HepG2 (cell line): Measurements from ENCODE around the gene DDAH2. TPM values are rescaled to one million over a fixed set of nuclear protein-coding genes. Genes with fewer than 3 reads are reported as not detected.

Source experiments
- BHLHE40 ChIP-seq: IDR thresholded peaks from 2 replicates; pipeline ENCODE4 v1.6.1; 2011; ENCODE audit warnings: low read length, improper control_type of control experiment
- FOXA3 ChIP-seq: IDR thresholded peaks from 2 replicates; pipeline ENCODE4 v1.6.1; 2016; ENCODE audit warnings: missing genetic modification reagents, missing compliant biosample characterization
- NFATC3 ChIP-seq: sonication (generic); formaldehyde crosslinking; IDR thresholded peaks from 2 replicates; pipeline ENCODE4 v1.5.1; 2020; ENCODE audit warnings: mild to moderate bottlenecking, missing genetic modification reagents
- NFRKB ChIP-seq: fragments of 450-650 bp; IDR thresholded peaks from 2 replicates; pipeline ENCODE4 v1.6.1; 2017
- SOX13 ChIP-seq, 3 experiments: fragments of 450-650 bp in 1 of 3; sonication (generic) in 1 of 3; formaldehyde crosslinking in 1 of 3; IDR thresholded peaks in 2 of 3; conservative IDR thresholded peaks in 1 of 3; 2 replicates each; pipeline versions ENCODE4 v1.5.0 to v1.6.1; 2016 to 2020; ENCODE audit warnings: antibody characterized with exemption in 1 of 3, mild to moderate bottlenecking in 1 of 3, missing compliant biosample characterization in 1 of 3, missing genetic modification reagents in 1 of 3, moderate library complexity in 1 of 3
- SP2 ChIP-seq: sonication (generic); formaldehyde crosslinking; IDR thresholded peaks from 2 replicates; pipeline ENCODE4 v1.5.1; 2020; ENCODE audit warnings: mild to moderate bottlenecking, missing genetic modification reagents
- SRSF1 ChIP-seq: fragments of 200-400 bp; formaldehyde crosslinking; optimal IDR thresholded peaks from 2 replicates; pipeline ENCODE3; 2017; ENCODE audit warnings: mild to moderate bottlenecking, low read depth, low read length, moderate library complexity
- ZNF3 ChIP-seq: IDR thresholded peaks from 2 replicates; pipeline ENCODE4 v1.7.0; 2017; ENCODE audit warnings: inconsistent platforms
- ZNF501 ChIP-seq: sonication (generic); formaldehyde crosslinking; IDR thresholded peaks from 2 replicates; pipeline ENCODE4 v1.5.1; 2020; ENCODE audit warnings: mild to moderate bottlenecking, moderate library complexity, missing genetic modification reagents
- ZNF562 ChIP-seq: sonication (generic); formaldehyde crosslinking; IDR thresholded peaks from 2 replicates; pipeline ENCODE4 v1.8.0; 2022; ENCODE audit warnings: missing genetic modification reagents, borderline replicate concordance
- ZNF720 ChIP-seq: sonication (generic); formaldehyde crosslinking; IDR thresholded peaks from 2 replicates; pipeline ENCODE4 v1.4.0; 2020; ENCODE audit warnings: missing genetic modification reagents
- polyA plus RNA-seq, 8 experiments: library from polyadenylated mRNA; depleted of rRNA in 3 of 8; stranded (reverse) in 7 of 8; unstranded in 1 of 8; fragments of >200 nt; fragmentation: Illumina TruSeq in 4 of 8; extraction: Trizol in 4 of 8; gene quantifications; 2 replicates each; pipeline versions ENCODE4 v1.2.1 to v1.2.3, GENCODE V29; 2011 to 2016; ENCODE audit warnings: low read depth in 4 of 8, missing spikeins in 1 of 8, mixed read lengths in 1 of 8; ENCODE audit not compliant: insufficient read depth in 1 of 8
- total RNA-seq, 5 experiments: library from RNA; depleted of rRNA; stranded (reverse); fragments of >200 nt; fragmentation: Illumina TruSeq; extraction: Trizol; gene quantifications; 2 replicates each; pipeline ENCODE4 v1.2.3, GENCODE V29; 2016; ENCODE audit warnings: low read depth in 1 of 5
- TF ChIP-seq, protein P1 (sequence below): sonication (generic); formaldehyde crosslinking; IDR thresholded peaks from 2 replicates; pipeline ENCODE4 v1.4.0; 2020; ENCODE audit warnings: missing genetic modification reagents
- TF ChIP-seq, protein P2 (sequence below): IDR thresholded peaks from 2 replicates; pipeline ENCODE4 v1.6.1; 2012; ENCODE audit warnings: low read depth, low read length, improper control_type of control experiment
- TF ChIP-seq, protein P3 (sequence below): sonication (generic); formaldehyde crosslinking; IDR thresholded peaks from 2 replicates; pipeline ENCODE4 v1.5.0; 2020; ENCODE audit warnings: mild to moderate bottlenecking, missing genetic modification reagents, borderline replicate concordance
- TF ChIP-seq, protein P4 (sequence below): sonication (generic); formaldehyde crosslinking; IDR thresholded peaks from 2 replicates; pipeline ENCODE4 v1.8.1; 2023; ENCODE audit warnings: mild to moderate bottlenecking, missing genetic modification reagents

Gene DDAH2
- total and polyA plus RNA-seq, 2 of the 13 experiments (the other 11 are each of a cell fraction or from before 2014, with no cell fraction given) = 16.4 to 21.1 TPM

DNA sequence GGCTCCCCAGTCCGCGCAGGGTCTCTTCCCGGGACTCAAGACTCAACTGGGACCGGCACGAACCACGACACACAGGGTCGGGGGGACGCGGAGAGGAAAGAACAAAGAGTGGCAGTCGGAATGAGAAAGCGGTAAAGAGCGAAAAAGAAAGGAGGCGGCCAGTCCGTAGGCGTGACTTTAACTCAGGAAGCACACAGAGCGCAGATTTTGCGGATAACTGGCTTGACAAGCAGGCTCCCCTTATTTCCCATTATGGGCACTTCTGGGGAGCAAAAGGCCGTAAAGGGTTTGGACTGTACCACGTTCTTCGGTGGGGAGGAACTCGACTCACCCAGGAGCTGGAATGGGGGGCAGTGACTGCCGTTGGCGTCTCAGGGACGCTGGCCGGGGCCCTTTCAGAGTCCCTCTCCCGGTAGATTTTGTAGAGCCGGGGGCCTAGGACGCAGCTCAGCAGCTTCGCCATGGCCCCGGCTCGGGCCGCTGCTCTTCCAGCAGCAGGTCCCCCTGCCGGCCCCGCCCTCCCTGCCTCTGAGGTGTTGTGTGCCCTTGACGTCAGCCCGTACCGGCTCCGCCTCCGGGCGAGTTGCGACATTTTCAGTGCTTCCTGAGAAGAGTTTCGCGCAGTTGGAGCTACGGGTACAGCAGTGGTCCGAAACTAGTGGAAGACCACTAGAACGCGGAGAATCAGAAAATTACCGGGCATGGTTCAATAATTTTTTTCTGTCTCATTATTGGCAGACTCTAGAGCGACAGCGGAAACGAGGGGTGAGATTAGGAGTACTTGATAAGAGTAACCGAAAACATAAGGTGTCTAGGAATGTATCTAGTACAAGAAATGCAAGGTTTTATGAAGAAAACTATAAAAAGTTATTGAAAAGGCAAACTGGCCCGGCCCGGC, 26.0 kb downstream of the DDAH2 start, which contains the start of gene ABHD16A (continued):
- peak; percentile 42; the same call in 1 of the 2 replicates for TF ChIP-seq SOX13 (IDR thresholded peaks at IDR 0.05)
- TF ChIP-seq SOX13 (CRISPR knock-in tag; conservative IDR thresholded peaks at IDR 0.05 in 1 of 2, IDR thresholded peaks at IDR 0.05 in 1 of 2) = peak in 1 of 2 experiments; percentile 72; a peak in 2 of 4 replicates
- peak; percentile 60 for TF ChIP-seq SRSF1
- peak; percentile 78 for TF ChIP-seq BHLHE40
- TF ChIP-seq, protein P1, sequence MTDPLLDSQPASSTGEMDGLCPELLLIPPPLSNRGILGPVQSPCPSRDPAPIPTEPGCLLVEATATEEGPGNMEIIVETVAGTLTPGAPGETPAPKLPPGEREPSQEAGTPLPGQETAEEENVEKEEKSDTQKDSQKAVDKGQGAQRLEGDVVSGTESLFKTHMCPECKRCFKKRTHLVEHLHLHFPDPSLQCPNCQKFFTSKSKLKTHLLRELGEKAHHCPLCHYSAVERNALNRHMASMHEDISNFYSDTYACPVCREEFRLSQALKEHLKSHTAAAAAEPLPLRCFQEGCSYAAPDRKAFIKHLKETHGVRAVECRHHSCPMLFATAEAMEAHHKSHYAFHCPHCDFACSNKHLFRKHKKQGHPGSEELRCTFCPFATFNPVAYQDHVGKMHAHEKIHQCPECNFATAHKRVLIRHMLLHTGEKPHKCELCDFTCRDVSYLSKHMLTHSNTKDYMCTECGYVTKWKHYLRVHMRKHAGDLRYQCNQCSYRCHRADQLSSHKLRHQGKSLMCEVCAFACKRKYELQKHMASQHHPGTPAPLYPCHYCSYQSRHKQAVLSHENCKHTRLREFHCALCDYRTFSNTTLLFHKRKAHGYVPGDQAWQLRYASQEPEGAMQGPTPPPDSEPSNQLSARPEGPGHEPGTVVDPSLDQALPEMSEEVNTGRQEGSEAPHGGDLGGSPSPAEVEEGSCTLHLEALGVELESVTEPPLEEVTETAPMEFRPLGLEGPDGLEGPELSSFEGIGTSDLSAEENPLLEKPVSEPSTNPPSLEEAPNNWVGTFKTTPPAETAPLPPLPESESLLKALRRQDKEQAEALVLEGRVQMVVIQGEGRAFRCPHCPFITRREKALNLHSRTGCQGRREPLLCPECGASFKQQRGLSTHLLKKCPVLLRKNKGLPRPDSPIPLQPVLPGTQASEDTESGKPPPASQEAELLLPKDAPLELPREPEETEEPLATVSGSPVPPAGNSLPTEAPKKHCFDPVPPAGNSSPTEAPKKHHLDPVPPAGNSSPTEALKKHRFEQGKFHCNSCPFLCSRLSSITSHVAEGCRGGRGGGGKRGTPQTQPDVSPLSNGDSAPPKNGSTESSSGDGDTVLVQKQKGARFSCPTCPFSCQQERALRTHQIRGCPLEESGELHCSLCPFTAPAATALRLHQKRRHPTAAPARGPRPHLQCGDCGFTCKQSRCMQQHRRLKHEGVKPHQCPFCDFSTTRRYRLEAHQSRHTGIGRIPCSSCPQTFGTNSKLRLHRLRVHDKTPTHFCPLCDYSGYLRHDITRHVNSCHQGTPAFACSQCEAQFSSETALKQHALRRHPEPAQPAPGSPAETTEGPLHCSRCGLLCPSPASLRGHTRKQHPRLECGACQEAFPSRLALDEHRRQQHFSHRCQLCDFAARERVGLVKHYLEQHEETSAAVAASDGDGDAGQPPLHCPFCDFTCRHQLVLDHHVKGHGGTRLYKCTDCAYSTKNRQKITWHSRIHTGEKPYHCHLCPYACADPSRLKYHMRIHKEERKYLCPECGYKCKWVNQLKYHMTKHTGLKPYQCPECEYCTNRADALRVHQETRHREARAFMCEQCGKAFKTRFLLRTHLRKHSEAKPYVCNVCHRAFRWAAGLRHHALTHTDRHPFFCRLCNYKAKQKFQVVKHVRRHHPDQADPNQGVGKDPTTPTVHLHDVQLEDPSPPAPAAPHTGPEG = 0 out of 2 replicates have a peak, but pooled peaks have one; percentile 56
- TF ChIP-seq ZNF562 = no peak
- TF ChIP-seq ZNF3 (CRISPR knock-in tag) = no peak
- TF ChIP-seq, protein P2, sequence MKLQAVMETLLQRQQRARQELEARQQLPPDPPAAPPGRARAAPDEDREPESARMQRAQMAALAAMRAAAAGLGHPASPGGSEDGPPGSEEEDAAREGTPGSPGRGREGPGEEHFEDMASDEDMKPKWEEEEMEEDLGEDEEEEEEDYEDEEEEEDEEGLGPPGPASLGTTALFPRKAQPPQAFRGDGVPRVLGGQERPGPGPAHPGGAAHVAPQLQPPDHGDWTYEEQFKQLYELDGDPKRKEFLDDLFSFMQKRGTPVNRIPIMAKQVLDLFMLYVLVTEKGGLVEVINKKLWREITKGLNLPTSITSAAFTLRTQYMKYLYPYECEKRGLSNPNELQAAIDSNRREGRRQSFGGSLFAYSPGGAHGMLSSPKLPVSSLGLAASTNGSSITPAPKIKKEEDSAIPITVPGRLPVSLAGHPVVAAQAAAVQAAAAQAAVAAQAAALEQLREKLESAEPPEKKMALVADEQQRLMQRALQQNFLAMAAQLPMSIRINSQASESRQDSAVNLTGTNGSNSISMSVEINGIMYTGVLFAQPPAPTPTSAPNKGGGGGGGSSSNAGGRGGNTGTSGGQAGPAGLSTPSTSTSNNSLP = peak; percentile 45; the same call in 1 of the 2 replicates
- TF ChIP-seq NFRKB = no peak
- no peak for TF ChIP-seq SP2
- TF ChIP-seq NFATC3 (CRISPR knock-in tag) = no peak
- TF ChIP-seq, protein P3, sequence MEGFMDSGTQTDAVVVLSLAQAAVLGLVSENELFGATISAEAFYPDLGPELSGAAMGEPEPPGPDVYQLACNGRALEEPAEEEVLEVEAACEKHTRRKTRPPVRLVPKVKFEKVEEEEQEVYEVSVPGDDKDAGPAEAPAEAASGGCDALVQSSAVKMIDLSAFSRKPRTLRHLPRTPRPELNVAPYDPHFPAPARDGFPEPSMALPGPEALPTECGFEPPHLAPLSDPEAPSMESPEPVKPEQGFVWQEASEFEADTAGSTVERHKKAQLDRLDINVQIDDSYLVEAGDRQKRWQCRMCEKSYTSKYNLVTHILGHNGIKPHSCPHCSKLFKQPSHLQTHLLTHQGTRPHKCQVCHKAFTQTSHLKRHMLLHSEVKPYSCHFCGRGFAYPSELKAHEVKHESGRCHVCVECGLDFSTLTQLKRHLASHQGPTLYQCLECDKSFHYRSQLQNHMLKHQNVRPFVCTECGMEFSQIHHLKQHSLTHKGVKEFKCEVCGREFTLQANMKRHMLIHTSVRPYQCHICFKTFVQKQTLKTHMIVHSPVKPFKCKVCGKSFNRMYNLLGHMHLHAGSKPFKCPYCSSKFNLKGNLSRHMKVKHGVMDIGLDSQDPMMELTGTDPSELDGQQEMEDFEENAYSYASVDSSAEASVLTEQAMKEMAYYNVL (CRISPR knock-in tag) = peak; percentile 86; the same call in 1 of the 2 replicates
- TF ChIP-seq, protein P4, sequence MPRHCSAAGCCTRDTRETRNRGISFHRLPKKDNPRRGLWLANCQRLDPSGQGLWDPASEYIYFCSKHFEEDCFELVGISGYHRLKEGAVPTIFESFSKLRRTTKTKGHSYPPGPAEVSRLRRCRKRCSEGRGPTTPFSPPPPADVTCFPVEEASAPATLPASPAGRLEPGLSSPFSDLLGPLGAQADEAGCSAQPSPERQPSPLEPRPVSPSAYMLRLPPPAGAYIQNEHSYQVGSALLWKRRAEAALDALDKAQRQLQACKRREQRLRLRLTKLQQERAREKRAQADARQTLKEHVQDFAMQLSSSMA = no peak
- peak; percentile 90 for TF ChIP-seq ZNF501 (CRISPR knock-in tag)
- peak; percentile 70 for TF ChIP-seq FOXA3 (CRISPR knock-in tag)
- no peak for TF ChIP-seq ZNF720 (CRISPR knock-in tag)
